Measurements from ENCODE around the gene SCRT2. TPM values are rescaled to one million over a fixed set of nuclear protein-coding genes. Genes with fewer than 3 reads are reported as not detected.

SCRT2 gene
- total and polyA plus RNA-seq, 12 donors: not detected

- no peaks in the 10 kb centered on the region for H3K4me1 ChIP-seq (replicated peaks in 1 of 2)
- peaks cover 0 to 6% (median 0%) of the 10 kb centered on the region in 3 donors for H3K9me3 ChIP-seq (replicated peaks in 1 of 3)
- TF ChIP-seq CTCF (IDR thresholded peaks at IDR 0.05) (no peak), POLR2A (IDR thresholded peaks at IDR 0.05) (no peak)
- no peak overlapping the region for H3K27ac ChIP-seq
- intact Hi-C loops (cut with DNase I): no loop called here
- peaks cover 2% of the 10 kb centered on the region for H3K27me3 ChIP-seq
- no peak overlapping the region for H3K4me3 ChIP-seq
- no peak for DNase-seq
- 70 to 85% (median 78%) methylated on average over 7 of the region's 7 CpGs for WGBS, 4 donors
- H3K36me3 ChIP-seq (replicated peaks in 1 of 2): no peaks in the 10 kb centered on the region
Measured at GRCh38 chr20:717271-717670, 41.7 kb upstream of the SCRT2 start.

GRCh38 chr20:714453-714852 lies 38.9 kb upstream of the SCRT2 start:
- intact Hi-C loops (cut with DNase I): no loop called here
- no peak for DNase-seq
- Histone ChIP-seq H3K36me3 (replicated peaks in 1 of 2) (no peaks in the 10 kb centered on the region), H3K4me1 (replicated peaks in 1 of 2) (no peaks in the 10 kb centered on the region), H3K4me3 (no peak overlapping the region), H3K9me3 (replicated peaks in 1 of 3) (peaks cover 0 to 6% (median 0%) of the 10 kb centered on the region in 3 donors), H3K27ac (no peak overlapping the region), H3K27me3 (peaks cover 14% of the 10 kb centered on the region)
- TF ChIP-seq POLR2A (IDR thresholded peaks at IDR 0.05): no peak
- no peak for TF ChIP-seq CTCF (IDR thresholded peaks at IDR 0.05)
- WGBS, 4 donors: 64 to 88% (median 79%) methylated on average over 2 of the region's 2 CpGs

- TF ChIP-seq CTCF (IDR thresholded peaks at IDR 0.05): no peak
- TF ChIP-seq POLR2A (IDR thresholded peaks at IDR 0.05): no peak
- no peak overlapping the region for H3K27ac ChIP-seq
- DNase-seq: no peak
- H3K4me3 ChIP-seq: no peak overlapping the region
- no peaks in the 10 kb centered on the region for H3K36me3 ChIP-seq (replicated peaks in 1 of 2)
- peaks cover 0 to 6% (median 0%) of the 10 kb centered on the region in 3 donors for H3K9me3 ChIP-seq (replicated peaks in 1 of 3)
- 70 to 87% (median 76%) methylated on average over 2 of the region's 2 CpGs for WGBS, 4 donors
- intact Hi-C loops (cut with DNase I): no loop called here
- no peaks in the 10 kb centered on the region for H3K4me1 ChIP-seq (replicated peaks in 1 of 2)
- peaks cover 24% of the 10 kb centered on the region for H3K27me3 ChIP-seq
Measured at GRCh38 chr20:711576-711975, 36.0 kb upstream of the SCRT2 start.

- DNase-seq: no peak
- TF ChIP-seq CTCF (IDR thresholded peaks at IDR 0.05) (no peak), POLR2A (IDR thresholded peaks at IDR 0.05) (no peak)
- H3K9me3 ChIP-seq (replicated peaks in 1 of 3): peaks cover 0 to 6% (median 0%) of the 10 kb centered on the region in 3 donors
- WGBS, 4 donors: 81 to 86% (median 82%) methylated on average over 9 to 19 of the region's 19 CpGs
- no peaks in the 10 kb centered on the region for H3K4me1 ChIP-seq (replicated peaks in 1 of 2)
- intact Hi-C loops (cut with DNase I): no loop called here
- no peak overlapping the region for H3K27ac ChIP-seq
- H3K4me3 ChIP-seq: no peak overlapping the region
- H3K36me3 ChIP-seq (replicated peaks in 1 of 2): no peaks in the 10 kb centered on the region
- H3K27me3 ChIP-seq: peaks cover 24% of the 10 kb centered on the region
Measured at GRCh38 chr20:710780-711450, 35.3 kb upstream of the SCRT2 start.
